ENCODE results near the gene ESR1. TPM values are rescaled to one million over a fixed set of nuclear protein-coding genes. Genes with fewer than 3 reads are reported as not detected.
A peak's percentile ranks its signal among the peaks of the same experiment; 100 is the strongest.

Gene ESR1
- total and polyA plus RNA-seq, 2 experiments from 2014 or later, result 1.6 to 5.1 TPM

GRCh38 chr6:151835396-151835795, 27.9 kb downstream of the ESR1 start:
- H3K27ac ChIP-seq, result no peak overlapping the region
- H3K4me3 ChIP-seq, result no peak overlapping the region
- H3K36me3 ChIP-seq, result no peaks in the 10 kb centered on the region
- H3K9me3 ChIP-seq (ENCODE audit: low read depth), result no peaks in the 10 kb centered on the region
- TF ChIP-seq CTCF (IDR thresholded peaks at IDR 0.05; ENCODE audit: low read depth, low read length), result no peak
- no peaks in the 10 kb centered on the region for H3K4me1 ChIP-seq (ENCODE audit: low read depth)
- DNase-seq (ENCODE audit: low read depth in 1 of 2, low spot score in 1 of 2), result no peak
- no peaks in the 10 kb centered on the region for H3K27me3 ChIP-seq

GRCh38 chr6:151837223-151837622, 29.7 kb downstream of the ESR1 start:
- no peak for TF ChIP-seq CTCF (IDR thresholded peaks at IDR 0.05; ENCODE audit: low read depth, low read length)
- no peaks in the 10 kb centered on the region for H3K36me3 ChIP-seq
- no peak overlapping the region for H3K4me3 ChIP-seq
- DNase-seq (ENCODE audit: low read depth in 1 of 2, low spot score in 1 of 2), result no peak
- no peaks in the 10 kb centered on the region for H3K4me1 ChIP-seq (ENCODE audit: low read depth)
- H3K9me3 ChIP-seq (ENCODE audit: low read depth), result no peaks in the 10 kb centered on the region
- no peaks in the 10 kb centered on the region for H3K27me3 ChIP-seq
- no peak overlapping the region for H3K27ac ChIP-seq

- Histone ChIP-seq H3K4me1 (ENCODE audit: low read depth) (no peaks in the 10 kb centered on the region), H3K9me3 (ENCODE audit: low read depth) (no peaks in the 10 kb centered on the region), H3K36me3 (no peaks in the 10 kb centered on the region), H3K27me3 (no peaks in the 10 kb centered on the region), H3K4me3 (no peak overlapping the region), H3K27ac (no peak overlapping the region)
- no peak for TF ChIP-seq CTCF (IDR thresholded peaks at IDR 0.05; ENCODE audit: low read depth, low read length)
- no peak for DNase-seq (ENCODE audit: low read depth in 1 of 2, low spot score in 1 of 2)
Measured at GRCh38 chr6:151842816-151843215, 35.3 kb downstream of the ESR1 start.

DNA sequence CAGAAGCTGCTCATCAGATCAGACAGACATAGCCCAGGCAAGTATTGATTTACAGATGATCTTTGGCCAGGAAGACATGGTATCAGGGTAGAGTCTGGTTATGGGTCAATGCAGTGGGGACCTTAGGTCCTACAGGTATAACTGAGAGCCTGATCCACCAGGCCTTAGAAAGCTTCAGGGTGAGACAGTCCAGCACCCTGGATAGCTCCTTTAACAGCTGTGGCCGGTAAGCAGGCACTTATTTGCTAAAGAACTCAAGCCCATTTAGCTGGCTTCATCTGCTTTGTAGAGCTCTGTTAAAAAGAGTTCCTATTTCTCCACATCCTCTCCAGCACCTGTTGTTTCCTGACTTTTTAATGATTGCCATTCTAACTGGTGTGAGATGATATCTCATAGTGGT, 39.6 kb downstream of the ESR1 start:
- no peak for TF ChIP-seq CTCF (IDR thresholded peaks at IDR 0.05; ENCODE audit: low read depth, low read length)
- Histone ChIP-seq H3K27me3 (no peaks in the 10 kb centered on the region), H3K4me1 (ENCODE audit: low read depth) (no peaks in the 10 kb centered on the region), H3K4me3 (no peak overlapping the region), H3K36me3 (no peaks in the 10 kb centered on the region), H3K27ac (no peak overlapping the region), H3K9me3 (ENCODE audit: low read depth) (no peaks in the 10 kb centered on the region)
- peak; percentile 67 to 76 for DNase-seq (ENCODE audit: low read depth in 1 of 2, low spot score in 1 of 2)

DNA sequence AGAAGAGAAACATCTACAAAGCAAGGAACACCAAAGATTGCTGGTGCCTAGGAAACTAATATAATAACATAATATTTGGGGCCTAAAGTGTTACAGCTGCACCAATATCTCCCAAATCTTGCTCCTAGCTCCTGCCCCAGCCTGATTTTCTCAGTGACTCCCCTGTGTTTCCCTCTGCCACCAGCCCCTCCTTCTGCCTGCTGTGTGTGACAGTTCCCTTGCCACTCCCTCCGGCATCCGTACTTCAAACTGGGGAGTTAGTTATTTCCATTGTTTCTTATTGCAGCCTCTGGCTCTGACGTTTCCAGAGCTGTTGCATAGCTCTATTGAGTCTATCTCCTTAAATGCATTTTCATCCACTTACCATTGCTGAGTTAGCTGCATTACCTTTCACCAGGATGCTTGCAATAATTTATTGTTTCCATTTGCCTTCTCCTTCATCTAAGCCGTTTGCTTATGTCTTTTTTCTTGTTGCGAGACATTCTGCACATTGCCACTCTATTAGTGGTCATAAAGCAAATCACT, 43.1 kb downstream of the ESR1 start:
- H3K27me3 ChIP-seq, result no peaks in the 10 kb centered on the region
- no peak for TF ChIP-seq CTCF (IDR thresholded peaks at IDR 0.05; ENCODE audit: low read depth, low read length)
- DNase-seq (ENCODE audit: low read depth in 1 of 2, low spot score in 1 of 2), result no peak
- no peak overlapping the region for H3K4me3 ChIP-seq
- H3K4me1 ChIP-seq (ENCODE audit: low read depth), result no peaks in the 10 kb centered on the region
- H3K9me3 ChIP-seq (ENCODE audit: low read depth), result no peaks in the 10 kb centered on the region
- H3K36me3 ChIP-seq, result no peaks in the 10 kb centered on the region
- H3K27ac ChIP-seq, result no peak overlapping the region

GRCh38 chr6:151858294-151858693, 50.8 kb downstream of the ESR1 start:
- H3K4me1 ChIP-seq (ENCODE audit: low read depth), result no peaks in the 10 kb centered on the region
- no peak for DNase-seq (ENCODE audit: low read depth in 1 of 2, low spot score in 1 of 2)
- no peaks in the 10 kb centered on the region for H3K36me3 ChIP-seq

More at GRCh38 chr6:151858294-151858693, 50.8 kb downstream of the ESR1 start:
- Histone ChIP-seq H3K27ac (no peak overlapping the region), H3K27me3 (no peaks in the 10 kb centered on the region), H3K4me3 (no peak overlapping the region), H3K9me3 (ENCODE audit: low read depth) (no peaks in the 10 kb centered on the region)
- no peak for TF ChIP-seq CTCF (IDR thresholded peaks at IDR 0.05; ENCODE audit: low read depth, low read length)
